Right renal pelvis (tissue), 4 donors: ENCODE measurements around the gene EXOC3L4. TPM values are rescaled to one million over a fixed set of nuclear protein-coding genes. Genes with fewer than 3 reads are reported as not detected.
"Not testable (repeated sequence)": the region's sequence is repeated elsewhere in the genome, so short reads cannot be mapped to it uniquely, and the experiment has no call there.

Experiments used
- DNase-seq, 4 donors: peaks; one replicate each; pipeline ENCODE4 v3.0.0-alpha.2; 2013; ENCODE audit warnings: low read depth in 4 of 4, low spot score in 3 of 4, missing footprints in 1 of 4
- polyA plus RNA-seq, 4 donors: library from polyadenylated mRNA; unstranded; fragments of 120-200 nt; gene quantifications; one replicate each; pipeline ENCODE4 v1.2.1, GENCODE V29; 2013; ENCODE audit not compliant: insufficient read length in 4 of 4

The EXOC3L4 gene
- polyA plus RNA-seq, 4 donors = 1.5 to 3.8 (median 2.7) TPM

- no peak for DNase-seq
These were observed 46.7 kb downstream of the EXOC3L4 start for GRCh38 chr14:103141117-103141796.

DNA sequence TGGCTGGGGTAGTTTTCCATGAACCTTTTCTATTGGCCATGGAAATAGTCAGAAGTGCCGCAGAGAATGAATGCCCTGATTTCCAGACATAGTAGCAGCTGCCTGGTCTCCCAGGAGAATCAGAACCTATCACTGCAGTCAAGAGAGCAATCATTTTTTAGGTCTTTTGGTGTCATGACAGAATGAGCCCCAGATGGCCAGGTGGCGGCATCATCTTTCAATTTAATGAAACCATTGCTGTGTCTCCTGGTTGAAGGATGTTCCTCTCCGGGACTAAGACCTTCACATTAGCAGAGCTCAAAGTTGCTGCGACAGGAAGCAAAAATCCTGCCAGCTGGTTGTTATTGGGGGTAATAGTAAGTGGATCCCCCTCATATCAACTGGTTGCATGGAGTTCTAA, 47.5 kb downstream of the EXOC3L4 start:
- DNase-seq = no peak

DNA sequence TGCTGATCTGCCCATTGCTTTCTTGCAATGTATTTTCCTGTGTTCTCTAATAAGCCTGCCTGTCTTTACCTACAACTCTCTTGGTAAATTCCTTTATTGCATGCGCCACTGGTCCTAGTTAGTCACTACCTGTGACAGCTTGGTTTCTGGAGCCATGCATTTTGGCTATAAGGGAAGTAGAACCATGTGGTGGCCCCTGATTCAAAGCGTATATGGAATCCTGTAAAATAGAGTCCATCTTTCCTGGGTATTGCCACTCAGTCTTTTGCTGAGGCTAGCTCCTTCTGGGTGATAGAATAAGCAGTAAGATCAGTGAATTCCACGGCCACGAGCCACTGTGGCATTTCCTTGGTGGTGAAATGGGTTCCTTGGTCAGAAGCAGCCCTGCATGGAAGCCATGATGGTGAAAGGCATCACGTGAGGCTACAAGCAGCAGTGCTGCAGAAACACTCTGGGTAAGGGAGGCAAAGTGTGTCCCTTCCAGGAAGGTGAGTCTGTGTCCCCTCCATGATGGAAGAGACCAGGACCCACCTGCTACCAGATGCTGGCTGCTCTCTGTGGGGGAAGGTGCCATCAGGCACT, 48.3 kb downstream of the EXOC3L4 start:
- no peak for DNase-seq

- DNase-seq = no peak
These were observed 49.0 kb downstream of the EXOC3L4 start for GRCh38 chr14:103143506-103143905.

GRCh38 chr14:103144085-103144484, 49.6 kb downstream of the EXOC3L4 start:
- no peak for DNase-seq

GRCh38 chr14:103146141-103146709, 51.7 kb downstream of the EXOC3L4 start:
- no peak for DNase-seq

- DNase-seq = no peak
These were observed 55.1 kb downstream of the EXOC3L4 start for GRCh38 chr14:103149351-103150237.

- DNase-seq = no peak
These were observed 56.9 kb downstream of the EXOC3L4 start for GRCh38 chr14:103151270-103151945.

DNA sequence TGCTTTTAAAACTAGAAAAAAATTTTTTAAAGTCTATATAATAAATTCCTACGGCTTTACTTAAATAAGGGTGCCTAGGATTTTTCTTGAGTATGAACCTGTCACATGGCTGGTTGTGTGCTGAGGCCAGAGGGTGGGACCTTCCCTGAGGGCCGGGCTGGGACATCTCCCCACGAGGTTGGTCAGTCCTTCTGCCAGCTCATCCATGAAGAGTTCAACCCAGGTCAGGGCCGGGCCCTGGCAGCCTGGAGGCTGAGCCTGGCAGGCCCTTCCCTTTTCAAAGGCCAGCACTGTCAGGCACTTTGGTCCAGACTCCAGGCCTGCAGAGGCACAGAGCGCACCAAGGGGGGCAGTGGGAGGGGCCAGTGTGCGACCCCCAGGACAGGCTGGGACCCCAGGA, 60.5 kb downstream of the EXOC3L4 start:
- no peak for DNase-seq

GRCh38 chr14:103155416-103155815, 60.9 kb downstream of the EXOC3L4 start:
- not testable (repeated sequence) for DNase-seq

- DNase-seq = no peak
These were observed 61.4 kb downstream of the EXOC3L4 start for GRCh38 chr14:103155826-103156394.

DNA sequence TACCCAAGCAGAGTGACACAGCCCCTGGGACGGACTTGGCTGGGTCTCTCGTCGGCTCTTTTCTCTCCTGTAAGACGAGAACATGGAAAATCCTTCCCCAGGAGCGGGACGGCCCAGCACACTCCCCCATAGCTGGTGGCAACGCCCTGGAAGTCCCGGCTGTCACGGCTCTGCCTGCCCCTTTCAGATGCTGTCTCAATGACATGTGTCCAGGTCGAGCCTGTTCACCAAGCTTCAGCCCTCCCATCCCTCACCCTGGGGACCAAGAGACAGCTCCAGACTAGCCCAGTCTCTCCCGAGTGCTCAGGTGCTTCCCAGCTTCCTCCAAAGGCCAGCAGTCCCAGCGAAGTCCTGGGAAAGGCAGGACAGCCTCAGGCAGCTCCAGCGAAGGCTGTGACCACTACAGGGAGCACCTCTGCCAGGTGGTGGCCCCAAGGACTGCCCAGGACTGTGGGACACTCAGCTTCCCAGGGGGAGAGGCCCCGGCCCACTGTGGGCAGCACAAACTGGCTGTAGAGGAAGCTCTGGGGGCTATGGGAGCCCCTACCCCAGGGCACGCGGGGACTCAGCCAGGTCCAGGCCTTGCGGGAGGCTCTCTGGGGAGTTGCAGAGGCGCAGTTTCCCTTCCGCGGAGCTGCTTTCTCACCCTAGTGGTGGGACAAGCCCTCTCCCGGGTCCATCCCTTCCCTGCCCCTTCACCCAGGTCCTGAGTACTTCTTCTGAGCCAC, 62.3 kb downstream of the EXOC3L4 start:
- DNase-seq = no peak

DNA sequence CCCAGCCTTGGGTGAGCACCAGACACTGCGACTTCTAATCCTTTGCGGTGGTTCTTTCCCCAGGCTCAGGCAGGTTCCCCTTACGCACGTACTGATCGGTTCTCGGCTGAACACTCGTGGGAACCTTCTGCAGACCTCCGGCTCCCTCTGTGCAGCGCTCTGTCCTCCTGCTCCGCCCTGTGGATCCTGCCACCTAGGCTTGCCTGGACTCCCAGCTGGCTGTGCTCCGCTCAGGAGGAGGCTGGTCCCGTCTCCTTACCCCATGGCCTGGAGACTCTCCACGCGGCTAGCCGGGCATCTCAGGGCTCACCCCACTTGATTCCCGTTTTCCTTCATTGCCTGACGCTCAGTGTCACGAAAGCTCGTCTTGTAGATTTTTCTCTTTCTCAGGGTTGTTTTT, 63.4 kb downstream of the EXOC3L4 start:
- DNase-seq = no peak

DNA sequence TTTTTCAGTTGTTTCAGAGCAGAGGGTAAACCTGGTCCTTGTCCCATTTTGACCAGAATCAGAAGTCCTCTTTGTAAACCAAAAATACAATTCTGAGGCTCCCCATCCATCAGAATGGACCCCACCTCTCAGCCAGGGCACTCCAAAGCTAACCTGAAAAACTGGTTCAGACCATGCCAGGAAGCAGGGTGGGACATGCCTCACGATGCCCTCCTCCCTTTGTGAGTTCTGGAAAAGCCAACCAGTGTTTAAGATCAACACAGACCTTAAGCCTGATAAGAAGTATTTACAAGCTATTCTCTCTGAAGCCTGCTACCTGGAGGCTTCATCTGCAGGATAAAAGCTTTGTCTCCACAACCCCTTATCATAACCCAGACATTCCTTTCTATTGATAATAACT, 64.2 kb downstream of the EXOC3L4 start:
- no peak for DNase-seq

Other genes with a start within 250 kb of the EXOC3L4 start
- gene AMN, start 172.1 kb upstream of the EXOC3L4 start, polyA plus RNA-seq = 10 to 100 TPM; 22.4 to 59.4 (median 22.7) TPM
- gene CDC42BPB, start 37.2 kb upstream of the EXOC3L4 start, polyA plus RNA-seq = 10 to 100 TPM; 70.9 to 79.1 (median 75.2) TPM
- gene LBHD2, start 10.5 kb upstream of the EXOC3L4 start, polyA plus RNA-seq = not detected
- gene TNFAIP2, start 28.7 kb downstream of the EXOC3L4 start, polyA plus RNA-seq = 10 to 100 TPM; 27.8 to 40.0 (median 35.4) TPM
- gene EIF5, start 239.5 kb downstream of the EXOC3L4 start, polyA plus RNA-seq = 100 to 1,000 TPM; 228 to 242 (median 233) TPM